Activated effector memory CD4-positive, alpha-beta T cell treated with Interleukin-2 at 50 U/mL for 16 hours (primary cell): Measurements from ENCODE around the gene CAMLG.

Source experiments
- DNase-seq: peaks from one replicate; pipeline ENCODE4 v3.0.0-alpha.2; 2020

The CAMLG gene

GRCh38 chr5:134784241-134784920, 46.0 kb downstream of the CAMLG start:
- DNase-seq, result no peak

DNA sequence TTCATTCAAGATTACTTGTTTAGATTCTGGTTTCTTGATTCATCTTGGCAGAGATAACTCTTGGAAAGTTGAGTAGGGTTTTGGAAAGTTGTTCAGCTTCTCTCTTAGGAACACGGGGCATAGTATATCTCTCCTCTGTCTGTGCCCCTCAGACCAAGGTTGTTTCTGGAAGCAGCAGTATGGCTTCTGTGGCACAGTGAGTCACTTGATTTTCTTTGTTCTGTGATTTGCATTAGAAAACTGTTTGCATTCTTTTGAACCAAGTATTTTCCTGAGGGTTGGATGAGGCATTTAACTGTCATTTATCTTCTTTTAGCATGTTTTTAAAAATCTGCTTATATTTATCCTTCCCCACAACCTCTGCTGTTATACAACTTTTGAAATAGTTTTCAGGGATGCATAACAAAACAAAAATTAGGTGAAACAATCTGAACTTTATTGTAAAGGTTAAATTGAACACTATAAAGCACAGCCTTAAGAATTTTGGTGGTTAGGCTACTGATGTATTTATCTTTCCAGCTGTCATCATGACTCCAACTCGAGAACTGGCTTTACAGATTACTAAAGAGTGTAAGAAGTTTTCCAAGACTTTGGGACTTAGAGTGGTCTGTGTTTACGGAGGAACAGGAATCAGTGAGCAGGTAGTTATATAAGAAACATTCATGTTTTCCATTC, 46.7 kb downstream of the CAMLG start:
- DNase-seq, result no peak

- DNase-seq, result no peak
These were observed 49.3 kb downstream of the CAMLG start for GRCh38 chr5:134787692-134788091.

- DNase-seq, result no peak
These were observed 53.2 kb downstream of the CAMLG start for GRCh38 chr5:134791580-134791979.

DNA sequence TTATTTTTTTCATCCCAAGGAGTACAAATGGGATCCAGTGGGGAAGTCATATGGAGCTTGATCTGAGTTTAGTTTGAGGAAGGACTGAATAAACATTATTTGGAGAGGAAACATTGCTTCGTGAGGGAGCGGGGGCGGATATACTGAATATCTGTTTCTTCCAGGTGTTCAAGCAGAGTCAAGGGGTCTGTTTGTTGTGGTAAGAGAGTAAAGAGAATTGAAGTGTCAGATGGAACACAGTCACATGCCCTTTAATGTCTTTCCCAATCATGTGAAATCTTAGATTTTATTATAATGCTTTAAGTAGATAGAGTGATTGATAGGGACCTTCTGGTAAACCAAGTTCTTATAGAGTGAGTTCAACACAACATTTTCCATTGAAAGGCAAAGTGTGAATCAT, 53.9 kb downstream of the CAMLG start:
- DNase-seq, result no peak

GRCh38 chr5:134793111-134793510, 54.8 kb downstream of the CAMLG start:
- no peak for DNase-seq

DNA sequence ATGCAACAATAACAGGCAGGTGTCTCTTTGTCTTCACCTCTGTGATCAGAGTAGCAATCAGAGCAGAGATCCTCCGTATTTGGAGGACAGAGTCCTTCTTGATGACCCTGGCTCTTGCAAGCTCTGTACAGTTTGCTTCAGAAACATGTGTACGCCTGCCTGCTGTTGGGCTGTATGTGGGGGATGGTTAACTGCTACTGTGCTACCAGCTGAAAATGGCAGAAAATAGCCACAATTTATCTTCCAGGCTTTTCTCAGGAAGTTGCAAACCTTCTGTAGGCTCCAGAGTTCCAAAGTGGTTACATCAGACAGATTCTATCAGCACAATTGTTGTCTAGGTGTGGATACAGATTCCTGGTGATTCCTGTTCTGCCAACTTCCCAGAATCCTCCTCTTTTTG, 55.7 kb downstream of the CAMLG start:
- DNase-seq, result no peak

GRCh38 chr5:134794819-134795218, 56.5 kb downstream of the CAMLG start:
- DNase-seq, result no peak

DNA sequence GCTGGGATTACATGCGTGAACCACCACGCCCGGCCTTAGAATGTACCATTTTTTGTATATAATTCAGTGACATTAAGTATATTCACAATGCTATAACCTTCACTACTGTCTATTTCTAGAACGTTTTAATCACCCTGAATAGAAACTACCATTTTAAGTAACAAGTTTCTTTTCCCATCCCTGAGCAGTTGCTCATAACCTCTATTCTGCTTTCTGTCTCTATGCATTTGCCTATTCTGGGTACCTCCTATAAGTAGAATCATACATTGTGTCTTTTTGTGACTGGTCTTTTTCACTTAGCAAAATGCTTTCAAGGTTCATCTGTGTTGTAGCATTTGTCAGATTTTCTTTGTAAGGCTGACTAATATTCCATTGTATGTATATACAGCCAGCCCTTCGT, 60.1 kb downstream of the CAMLG start:
- DNase-seq, result no peak
